ENCODE results near the gene NFIX.

The NFIX gene

GRCh38 chr19:13017306-13018034 is 22.2 kb downstream of the NFIX start:
- H3K4me3 ChIP-seq (ENCODE audit: low read length): no peak overlapping the region

GRCh38 chr19:13018035-13018914 is 23.0 kb downstream of the NFIX start:
- H3K36me3 ChIP-seq (ENCODE audit: control insufficient read depth, insufficient read depth, low read length): no peaks in the 10 kb centered on the region
- H2BK15ac ChIP-seq (replicated peaks; ENCODE audit: low read depth): no peak overlapping the region
- H3K27ac ChIP-seq (ENCODE audit: low read depth, low read length): no peak overlapping the region
- WGBS (ENCODE audit: extremely low coverage, insufficient coverage, low lambda C conversion rate): no CpG with 5 or more reads among the region's 21 CpGs
- H3K4me1 ChIP-seq (ENCODE audit: control insufficient read depth, low read depth, low read length): peaks cover 2% of the 10 kb centered on the region
- H3K18ac ChIP-seq (ENCODE audit: low read length): no peak overlapping the region
- H3K79me2 ChIP-seq (ENCODE audit: control insufficient read depth, insufficient read depth, low read length): no peaks in the 10 kb centered on the region
- peak overlapping the region; percentile 92 for H3K23ac ChIP-seq (ENCODE audit: low read length)
- no peak overlapping the region for H2AK5ac ChIP-seq (ENCODE audit: low read length)
- no peak overlapping the region for H3K56ac ChIP-seq (ENCODE audit: low read length)
- no peak overlapping the region for H2BK5ac ChIP-seq (ENCODE audit: low read length)
- no peak overlapping the region for H4K8ac ChIP-seq (ENCODE audit: low read depth, low read length)
- H3K4ac ChIP-seq (ENCODE audit: low read depth, low read length): no peak overlapping the region
- H3K79me1 ChIP-seq (ENCODE audit: low read length): no peaks in the 10 kb centered on the region
- H4K5ac ChIP-seq (ENCODE audit: low read length): no peak overlapping the region
- no peak overlapping the region for H3K4me3 ChIP-seq (ENCODE audit: low read length)
- peaks cover 85% of the 10 kb centered on the region for H3K27me3 ChIP-seq (ENCODE audit: insufficient read depth, low read length, poor library complexity)
- DNase-seq: peak; percentile 41
- no peak overlapping the region for H3K4me2 ChIP-seq (ENCODE audit: low read length)
- no peak overlapping the region for H2BK120ac ChIP-seq (ENCODE audit: low read depth, low read length)
- no peak overlapping the region for H3K9ac ChIP-seq (ENCODE audit: low read length)

More at GRCh38 chr19:13017306-13018034, 22.2 kb downstream of the NFIX start:
- H3K36me3 ChIP-seq (ENCODE audit: control insufficient read depth, insufficient read depth, low read length): no peaks in the 10 kb centered on the region
- H3K4me2 ChIP-seq (ENCODE audit: low read length): no peak overlapping the region
- no peak overlapping the region for H2BK120ac ChIP-seq (ENCODE audit: low read depth, low read length)
- H3K27me3 ChIP-seq (ENCODE audit: insufficient read depth, low read length, poor library complexity): peaks cover 87% of the 10 kb centered on the region
- H2AK5ac ChIP-seq (ENCODE audit: low read length): no peak overlapping the region
- no peak overlapping the region for H3K56ac ChIP-seq (ENCODE audit: low read length)
- no peak overlapping the region for H3K23ac ChIP-seq (ENCODE audit: low read length)
- H3K9ac ChIP-seq (ENCODE audit: low read length): no peak overlapping the region
- no peak overlapping the region for H4K8ac ChIP-seq (ENCODE audit: low read depth, low read length)
- no peak overlapping the region for H4K5ac ChIP-seq (ENCODE audit: low read length)
- no peak overlapping the region for H2BK15ac ChIP-seq (replicated peaks; ENCODE audit: low read depth)
- no peak overlapping the region for H3K4ac ChIP-seq (ENCODE audit: low read depth, low read length)
- H2BK5ac ChIP-seq (ENCODE audit: low read length): no peak overlapping the region
- H3K79me1 ChIP-seq (ENCODE audit: low read length): no peaks in the 10 kb centered on the region
- no peaks in the 10 kb centered on the region for H3K79me2 ChIP-seq (ENCODE audit: control insufficient read depth, insufficient read depth, low read length)
- peak; percentile 63 for DNase-seq
- peaks cover 2% of the 10 kb centered on the region for H3K4me1 ChIP-seq (ENCODE audit: control insufficient read depth, low read depth, low read length)
- no peak overlapping the region for H3K27ac ChIP-seq (ENCODE audit: low read depth, low read length)
- no CpG with 5 or more reads among the region's 14 CpGs for WGBS (ENCODE audit: extremely low coverage, insufficient coverage, low lambda C conversion rate)
- no peak overlapping the region for H3K18ac ChIP-seq (ENCODE audit: low read length)

- DNase-seq: no peak
- Histone ChIP-seq H3K9ac (ENCODE audit: low read length) (no peak overlapping the region), H3K27ac (ENCODE audit: low read depth, low read length) (no peak overlapping the region), H3K18ac (ENCODE audit: low read length) (no peak overlapping the region), H3K23ac (ENCODE audit: low read length) (no peak overlapping the region), H3K79me1 (ENCODE audit: low read length) (no peaks in the 10 kb centered on the region), H3K27me3 (ENCODE audit: insufficient read depth, low read length, poor library complexity) (peaks cover 81% of the 10 kb centered on the region), H2AK5ac (ENCODE audit: low read length) (no peak overlapping the region), H4K8ac (ENCODE audit: low read depth, low read length) (no peak overlapping the region), H3K36me3 (ENCODE audit: control insufficient read depth, insufficient read depth, low read length) (no peaks in the 10 kb centered on the region), H4K5ac (ENCODE audit: low read length) (no peak overlapping the region), H2BK120ac (ENCODE audit: low read depth, low read length) (no peak overlapping the region), H3K79me2 (ENCODE audit: control insufficient read depth, insufficient read depth, low read length) (no peaks in the 10 kb centered on the region), H2BK5ac (ENCODE audit: low read length) (no peak overlapping the region), H3K4ac (ENCODE audit: low read depth, low read length) (no peak overlapping the region), H2BK15ac (replicated peaks; ENCODE audit: low read depth) (no peak overlapping the region), H3K4me3 (ENCODE audit: low read length) (no peak overlapping the region), H3K4me1 (ENCODE audit: control insufficient read depth, low read depth, low read length) (peaks cover 2% of the 10 kb centered on the region), H3K4me2 (ENCODE audit: low read length) (no peak overlapping the region), H3K56ac (ENCODE audit: low read length) (no peak overlapping the region)
- WGBS (ENCODE audit: extremely low coverage, insufficient coverage, low lambda C conversion rate): no CpG with 5 or more reads among the region's 4 CpGs
Measured at GRCh38 chr19:13019332-13019731, 24.1 kb downstream of the NFIX start.

GRCh38 chr19:13020002-13020414 is 24.7 kb downstream of the NFIX start:
- Histone ChIP-seq H3K18ac (ENCODE audit: low read length) (no peak overlapping the region), H3K4me1 (ENCODE audit: control insufficient read depth, low read depth, low read length) (peaks cover 2% of the 10 kb centered on the region), H2AK5ac (ENCODE audit: low read length) (no peak overlapping the region), H3K4ac (ENCODE audit: low read depth, low read length) (no peak overlapping the region), H2BK15ac (replicated peaks; ENCODE audit: low read depth) (no peak overlapping the region), H2BK120ac (ENCODE audit: low read depth, low read length) (no peak overlapping the region), H4K8ac (ENCODE audit: low read depth, low read length) (no peak overlapping the region), H3K79me2 (ENCODE audit: control insufficient read depth, insufficient read depth, low read length) (no peaks in the 10 kb centered on the region), H3K79me1 (ENCODE audit: low read length) (no peaks in the 10 kb centered on the region), H3K4me3 (ENCODE audit: low read length) (no peak overlapping the region), H3K23ac (ENCODE audit: low read length) (no peak overlapping the region), H4K5ac (ENCODE audit: low read length) (no peak overlapping the region), H3K27ac (ENCODE audit: low read depth, low read length) (no peak overlapping the region), H3K4me2 (ENCODE audit: low read length) (no peak overlapping the region), H2BK5ac (ENCODE audit: low read length) (no peak overlapping the region), H3K36me3 (ENCODE audit: control insufficient read depth, insufficient read depth, low read length) (no peaks in the 10 kb centered on the region), H3K9ac (ENCODE audit: low read length) (no peak overlapping the region), H3K27me3 (ENCODE audit: insufficient read depth, low read length, poor library complexity) (peaks cover 81% of the 10 kb centered on the region), H3K56ac (ENCODE audit: low read length) (no peak overlapping the region)
- no CpG with 5 or more reads among the region's 7 CpGs for WGBS (ENCODE audit: extremely low coverage, insufficient coverage, low lambda C conversion rate)
- peak; percentile 45 for DNase-seq

- Histone ChIP-seq H3K4me1 (ENCODE audit: control insufficient read depth, low read depth, low read length) (peaks cover 2% of the 10 kb centered on the region), H4K5ac (ENCODE audit: low read length) (no peak overlapping the region), H3K56ac (ENCODE audit: low read length) (no peak overlapping the region), H3K36me3 (ENCODE audit: control insufficient read depth, insufficient read depth, low read length) (no peaks in the 10 kb centered on the region), H2BK15ac (replicated peaks; ENCODE audit: low read depth) (no peak overlapping the region), H2BK120ac (ENCODE audit: low read depth, low read length) (no peak overlapping the region), H4K8ac (ENCODE audit: low read depth, low read length) (no peak overlapping the region), H3K79me1 (ENCODE audit: low read length) (no peaks in the 10 kb centered on the region), H3K4ac (ENCODE audit: low read depth, low read length) (no peak overlapping the region), H3K4me3 (ENCODE audit: low read length) (no peak overlapping the region), H3K9ac (ENCODE audit: low read length) (no peak overlapping the region), H3K79me2 (ENCODE audit: control insufficient read depth, insufficient read depth, low read length) (no peaks in the 10 kb centered on the region), H3K4me2 (ENCODE audit: low read length) (no peak overlapping the region), H2BK5ac (ENCODE audit: low read length) (no peak overlapping the region), H2AK5ac (ENCODE audit: low read length) (no peak overlapping the region), H3K27me3 (ENCODE audit: insufficient read depth, low read length, poor library complexity) (peaks cover 85% of the 10 kb centered on the region), H3K23ac (ENCODE audit: low read length) (no peak overlapping the region), H3K18ac (ENCODE audit: low read length) (no peak overlapping the region), H3K27ac (ENCODE audit: low read depth, low read length) (no peak overlapping the region)
- WGBS (ENCODE audit: extremely low coverage, insufficient coverage, low lambda C conversion rate): no CpG with 5 or more reads among the region's 22 CpGs
- no peak for DNase-seq
Measured at GRCh38 chr19:13022111-13022858, 27.0 kb downstream of the NFIX start.
